AG09319 (cell line): Measurements from ENCODE around the gene DHX35.

Source experiments
- DNase-seq: peaks from one replicate; pipeline ENCODE4 v3.0.0-alpha.2; 2010; ENCODE audit warnings: low read depth; ENCODE audit errors: extremely low read depth
- CTCF ChIP-seq: IDR thresholded peaks from 2 replicates; pipeline ENCODE4 v1.5.1; 2011; ENCODE audit warnings: low read depth, mild to moderate bottlenecking, inconsistent platforms, low read length, moderate library complexity

DHX35 gene

GRCh38 chr20:39083761-39084160 is 121.6 kb downstream of the DHX35 start:
- no peak for TF ChIP-seq CTCF
- DNase-seq = no peak

DNA sequence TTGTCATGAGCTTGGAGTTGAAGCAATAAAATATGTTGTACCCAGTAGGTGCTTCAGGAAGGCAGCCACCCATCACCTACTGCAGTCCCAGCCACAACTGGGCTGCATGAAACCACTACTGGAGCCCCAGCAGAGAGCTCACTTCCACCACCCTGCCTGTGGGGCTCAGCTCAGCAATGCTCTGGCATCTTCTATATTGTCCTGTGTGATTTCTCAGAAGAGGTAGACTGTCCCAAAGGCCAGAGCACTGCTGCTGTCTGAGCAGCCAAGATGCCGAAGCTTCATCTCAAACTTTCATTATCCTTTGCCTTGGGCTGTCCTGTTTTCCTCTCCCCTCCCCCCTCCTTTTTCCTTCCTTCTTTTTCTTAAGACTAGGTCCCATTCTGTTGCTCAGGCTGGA is 126.9 kb downstream of the DHX35 start:
- no peak for DNase-seq

More for the DNA sequence above, 126.9 kb downstream of the DHX35 start:
- no peak for TF ChIP-seq CTCF
